Measurements from ENCODE around the gene BUD23. TPM values are rescaled to one million over a fixed set of nuclear protein-coding genes. Genes with fewer than 3 reads are reported as not detected.

BUD23 gene
- total RNA-seq, 1 experiment from 2014 or later, result 124 TPM

GRCh38 chr7:73645643-73646174 is 37.7 kb upstream of the BUD23 start:
- ATAC-seq, result no peak
- Histone ChIP-seq H3K4me3 (ENCODE audit: low read depth in 2 of 2, low read length in 2 of 2) (no peak overlapping the region), H3K27me3 (ENCODE audit: control insufficient read depth, insufficient read depth, low read length) (peaks cover 3% of the 10 kb centered on the region; the same call in 1 of the 2 replicates), H3K9me3 (ENCODE audit: control insufficient read depth, insufficient read depth, low read depth, low read length) (no peaks in the 10 kb centered on the region), H3K36me3 (ENCODE audit: control insufficient read depth, insufficient read depth, low read length) (no peaks in the 10 kb centered on the region), H3K4me1 (ENCODE audit: control insufficient read depth, insufficient read depth, low read length) (peaks cover 7% of the 10 kb centered on the region; the same call in 1 of the 2 replicates), H3K27ac (ENCODE audit: low read length) (no peak overlapping the region)
- no peak for TF ChIP-seq SIN3A (IDR thresholded peaks at IDR 0.05; ENCODE audit: borderline replicate concordance, insufficient read depth, low read depth, low read length)
- no peak for TF ChIP-seq REST (IDR thresholded peaks at IDR 0.05; ENCODE audit: insufficient read depth in 1 of 2, low read depth in 2 of 2, low read length in 1 of 2)
- TF ChIP-seq CTCF (IDR thresholded peaks at IDR 0.05), result no peak
- no peak for TF ChIP-seq POLR2AphosphoS5 (IDR thresholded peaks at IDR 0.05; ENCODE audit: low read depth, low read length)
- no peak for TF ChIP-seq TCF7L2 (IDR thresholded peaks at IDR 0.05; ENCODE audit: low read depth, low read length)
- POLR2A ChIA-PET, result interaction anchor here (0.6 kb wide), 2 partner anchors 8 to 50 kb away, joined by 4 read pairs; no protein-coding TSS in a partner anchor
- CTCF ChIA-PET, result interaction anchor here (0.6 to 0.7 kb wide), 4 partner anchors 12 to 22 kb away, joined by 3 to 7 read pairs (median 3); partner anchors contain the start of gene VPS37D
- no peak for DNase-seq (ENCODE audit: low read depth, low spot score)
- BruUV-seq (replicated peaks), result no TSS peak
- intact Hi-C loops (cut with micrococcal nuclease; ENCODE audit: unreplicated experiment), result no loop called here
- in situ Hi-C loops (cut with HindIII; ENCODE audit: low pct_unique_long_range_greater_than_20kb, low sequenced_read_pairs), result no loop called here

GRCh38 chr7:73646785-73647724 is 36.3 kb upstream of the BUD23 start:
- TF ChIP-seq POLR2AphosphoS5 (IDR thresholded peaks at IDR 0.05; ENCODE audit: low read depth, low read length) (no peak), TCF7L2 (IDR thresholded peaks at IDR 0.05; ENCODE audit: low read depth, low read length) (no peak), SIN3A (IDR thresholded peaks at IDR 0.05; ENCODE audit: borderline replicate concordance, insufficient read depth, low read depth, low read length) (no peak), REST (IDR thresholded peaks at IDR 0.05; ENCODE audit: insufficient read depth in 1 of 2, low read depth in 2 of 2, low read length in 1 of 2) (no peak), CTCF (IDR thresholded peaks at IDR 0.05) (no peak)
- ATAC-seq (peak; percentile 14), DNase-seq (ENCODE audit: low read depth, low spot score) (no peak)
- Histone ChIP-seq H3K27me3 (ENCODE audit: control insufficient read depth, insufficient read depth, low read length) (peaks cover 3% of the 10 kb centered on the region; the same call in 1 of the 2 replicates), H3K4me1 (ENCODE audit: control insufficient read depth, insufficient read depth, low read length) (peaks cover 7% of the 10 kb centered on the region; the same call in 1 of the 2 replicates), H3K27ac (ENCODE audit: low read length) (no peak overlapping the region), H3K4me3 (ENCODE audit: low read depth in 2 of 2, low read length in 2 of 2) (peak overlapping the region; percentile 48 to 69), H3K9me3 (ENCODE audit: control insufficient read depth, insufficient read depth, low read depth, low read length) (no peaks in the 10 kb centered on the region), H3K36me3 (ENCODE audit: control insufficient read depth, insufficient read depth, low read length) (no peaks in the 10 kb centered on the region)
- intact Hi-C loops (cut with micrococcal nuclease; ENCODE audit: unreplicated experiment) (no loop called here), in situ Hi-C loops (cut with HindIII; ENCODE audit: low pct_unique_long_range_greater_than_20kb, low sequenced_read_pairs) (no loop called here)
- ChIA-PET CTCF (no interaction called here), POLR2A (interaction anchor here (0.6 kb wide), 1 partner anchor 41 kb away, joined by 3 read pairs; no protein-coding TSS in a partner anchor)
- no TSS peak for BruUV-seq (replicated peaks)

Data from Panc1 (cell line).